HepG2 (cell line): ENCODE data around the gene BCLAF1. TPM values are rescaled to one million over a fixed set of nuclear protein-coding genes. Genes with fewer than 3 reads are reported as not detected.

ENCODE experiments used
- ELF4 ChIP-seq: sonication (generic); formaldehyde crosslinking; IDR thresholded peaks from 2 replicates; pipeline ENCODE4 v1.5.0; 2020; ENCODE audit warnings: missing genetic modification reagents, mild to moderate bottlenecking, moderate library complexity, borderline replicate concordance
- FOXO4 ChIP-seq: sonication (generic); formaldehyde crosslinking; conservative IDR thresholded peaks from 2 replicates; pipeline ENCODE4 v1.8.1; 2023; ENCODE audit warnings: missing genetic modification reagents
- GATAD1 ChIP-seq: IDR thresholded peaks from 2 replicates; pipeline ENCODE4 v1.6.1; 2016; ENCODE audit warnings: missing genetic modification reagents, missing compliant biosample characterization
- ISL2 ChIP-seq: sonication (generic); formaldehyde crosslinking; IDR thresholded peaks from 2 replicates; pipeline ENCODE4 v1.5.0; 2020; ENCODE audit warnings: missing genetic modification reagents
- MTF1 ChIP-seq: sonication (generic); formaldehyde crosslinking; IDR thresholded peaks from 2 replicates; pipeline ENCODE4 v1.5.0; 2020; ENCODE audit warnings: missing genetic modification reagents
- MZF1 ChIP-seq: sonication (generic); formaldehyde crosslinking; IDR thresholded peaks from 2 replicates; pipeline ENCODE4 v1.8.1; 2023; ENCODE audit warnings: mild to moderate bottlenecking, missing genetic modification reagents, borderline replicate concordance
- NRL ChIP-seq: sonication (generic); formaldehyde crosslinking; IDR thresholded peaks from 2 replicates; pipeline ENCODE4 v1.5.0; 2020; ENCODE audit warnings: missing genetic modification reagents, mild to moderate bottlenecking, moderate library complexity, borderline replicate concordance
- SP1 ChIP-seq, 2 experiments: fragments of 450-650 bp in 1 of 2; sonication (generic) in 1 of 2; formaldehyde crosslinking in 1 of 2; IDR thresholded peaks; 2 replicates each; pipeline versions ENCODE4 v1.4.0 to v1.6.1; 2016 to 2020; ENCODE audit warnings: missing genetic modification reagents in 1 of 2
- STAG1 ChIP-seq: sonication (generic); formaldehyde crosslinking; IDR thresholded peaks from 2 replicates; pipeline ENCODE4 v1.4.0; 2020; ENCODE audit warnings: missing genetic modification reagents
- TP53 ChIP-seq: sonication (generic); formaldehyde crosslinking; conservative IDR thresholded peaks from 2 replicates; pipeline ENCODE4 v1.4.0; 2020; ENCODE audit warnings: missing genetic modification reagents
- ZBTB49 ChIP-seq: sonication (generic); formaldehyde crosslinking; IDR thresholded peaks from 2 replicates; pipeline ENCODE4 v1.4.0; 2020; ENCODE audit warnings: missing genetic modification reagents, borderline replicate concordance
- ZNF121 ChIP-seq: sonication (generic); formaldehyde crosslinking; IDR thresholded peaks from 2 replicates; pipeline ENCODE4 v1.5.0; 2020; ENCODE audit warnings: mild to moderate bottlenecking, missing genetic modification reagents
- ZNF331 ChIP-seq: sonication (generic); formaldehyde crosslinking; IDR thresholded peaks from 2 replicates; pipeline ENCODE4 v1.4.0; 2020; ENCODE audit warnings: missing genetic modification reagents
- ZNF468 ChIP-seq: sonication (generic); formaldehyde crosslinking; IDR thresholded peaks from 2 replicates; pipeline ENCODE4 v1.8.0; 2022; ENCODE audit warnings: mild to moderate bottlenecking, moderate library complexity, missing genetic modification reagents
- ZNF549 ChIP-seq: sonication (generic); formaldehyde crosslinking; IDR thresholded peaks from 2 replicates; pipeline ENCODE4 v1.5.0; 2020; ENCODE audit warnings: missing genetic modification reagents
- ZNF558 ChIP-seq: sonication (generic); formaldehyde crosslinking; IDR thresholded peaks from 2 replicates; pipeline ENCODE4 v1.9.0; 2022; ENCODE audit warnings: mild to moderate bottlenecking, missing genetic modification reagents, borderline replicate concordance
- ZNF564 ChIP-seq: sonication (generic); formaldehyde crosslinking; IDR thresholded peaks from 2 replicates; pipeline ENCODE4 v1.8.1; 2023; ENCODE audit warnings: mild to moderate bottlenecking, missing genetic modification reagents
- ZNF660 ChIP-seq: sonication (generic); formaldehyde crosslinking; IDR thresholded peaks from 2 replicates; pipeline ENCODE4 v1.5.1; 2020; ENCODE audit warnings: mild to moderate bottlenecking, low read depth, missing genetic modification reagents, borderline replicate concordance
- ZNF75D ChIP-seq: sonication (generic); formaldehyde crosslinking; IDR thresholded peaks from 2 replicates; pipeline ENCODE4 v1.8.1; 2023; ENCODE audit warnings: missing genetic modification reagents, mild to moderate bottlenecking, borderline replicate concordance
- polyA plus RNA-seq, 8 experiments: library from polyadenylated mRNA; depleted of rRNA in 3 of 8; stranded (reverse) in 7 of 8; unstranded in 1 of 8; fragments of >200 nt; fragmentation: Illumina TruSeq in 4 of 8; extraction: Trizol in 4 of 8; gene quantifications; 2 replicates each; pipeline versions ENCODE4 v1.2.1 to v1.2.3, GENCODE V29; 2011 to 2016; ENCODE audit warnings: low read depth in 4 of 8, missing spikeins in 1 of 8, mixed read lengths in 1 of 8; ENCODE audit not compliant: insufficient read depth in 1 of 8
- total RNA-seq, 5 experiments: library from RNA; depleted of rRNA; stranded (reverse); fragments of >200 nt; fragmentation: Illumina TruSeq; extraction: Trizol; gene quantifications; 2 replicates each; pipeline ENCODE4 v1.2.3, GENCODE V29; 2016; ENCODE audit warnings: low read depth in 1 of 5
- TF ChIP-seq, protein P1 (sequence below): sonication (generic); formaldehyde crosslinking; conservative IDR thresholded peaks from 2 replicates; pipeline ENCODE4 v1.5.0; 2020; ENCODE audit warnings: missing genetic modification reagents
- TF ChIP-seq, protein P2 (sequence below): IDR thresholded peaks from 2 replicates; pipeline ENCODE4 v1.6.1; 2016; ENCODE audit warnings: low read depth

The BCLAF1 gene
- total and polyA plus RNA-seq, 2 of the 13 experiments (the other 11 are each of a cell fraction or from before 2014, with no cell fraction given): 55.3 to 292 TPM

DNA sequence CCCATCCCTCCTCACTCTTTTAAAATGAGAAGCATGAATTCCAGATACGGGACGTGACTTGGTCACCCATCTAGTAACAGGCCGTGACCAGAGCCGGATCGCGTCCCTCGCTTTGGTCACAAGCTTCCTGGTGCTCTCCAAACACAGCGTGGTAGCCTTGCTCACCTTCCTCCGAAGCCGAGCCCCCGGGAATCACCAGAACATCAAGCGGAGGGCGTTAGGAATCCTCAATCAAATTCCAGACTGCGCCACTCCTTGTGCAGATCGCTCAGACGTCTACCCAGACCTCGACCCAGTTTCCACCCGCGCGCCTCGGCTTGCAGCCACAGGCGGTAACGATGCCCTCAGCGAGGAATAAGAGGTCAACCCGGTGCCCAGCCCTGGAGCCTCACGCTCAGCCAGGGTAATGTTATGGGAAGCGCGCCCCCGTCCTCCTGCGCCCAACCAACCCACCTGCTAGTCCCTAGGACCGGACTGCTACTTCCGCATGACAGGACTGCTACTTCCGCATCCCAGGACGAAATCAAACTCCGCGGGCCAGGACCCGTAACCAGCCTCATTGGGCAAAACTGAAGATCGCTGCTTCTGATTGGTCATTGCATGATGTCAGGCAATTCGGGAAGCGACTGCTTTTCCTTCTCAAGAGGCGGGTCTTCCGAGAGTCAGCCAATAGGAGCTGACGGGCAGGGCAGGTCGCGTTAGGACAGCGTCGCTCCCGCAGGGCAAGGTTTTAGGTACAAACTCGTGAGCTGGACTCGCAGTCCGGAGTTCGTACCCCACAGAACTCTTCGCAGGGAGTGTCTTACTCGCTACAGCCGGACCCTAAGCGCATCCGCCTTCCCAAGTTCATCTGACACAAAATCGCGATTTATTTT, 39.6 kb downstream of the BCLAF1 start, which contains the start of gene MTFR2 (continued):
- TF ChIP-seq FOXO4 (CRISPR knock-in tag): no peak
- no peak for TF ChIP-seq MZF1 (CRISPR knock-in tag)
- peak; percentile 40; the same call in 1 of the 2 replicates for TF ChIP-seq ZNF558 (CRISPR knock-in tag)
- no peak for TF ChIP-seq ZNF660 (CRISPR knock-in tag)
- 0 out of 2 replicates have a peak, but pooled peaks have one; percentile 73 for TF ChIP-seq ZNF468
- TF ChIP-seq MTF1 (CRISPR knock-in tag): no peak
- TF ChIP-seq, protein P1, sequence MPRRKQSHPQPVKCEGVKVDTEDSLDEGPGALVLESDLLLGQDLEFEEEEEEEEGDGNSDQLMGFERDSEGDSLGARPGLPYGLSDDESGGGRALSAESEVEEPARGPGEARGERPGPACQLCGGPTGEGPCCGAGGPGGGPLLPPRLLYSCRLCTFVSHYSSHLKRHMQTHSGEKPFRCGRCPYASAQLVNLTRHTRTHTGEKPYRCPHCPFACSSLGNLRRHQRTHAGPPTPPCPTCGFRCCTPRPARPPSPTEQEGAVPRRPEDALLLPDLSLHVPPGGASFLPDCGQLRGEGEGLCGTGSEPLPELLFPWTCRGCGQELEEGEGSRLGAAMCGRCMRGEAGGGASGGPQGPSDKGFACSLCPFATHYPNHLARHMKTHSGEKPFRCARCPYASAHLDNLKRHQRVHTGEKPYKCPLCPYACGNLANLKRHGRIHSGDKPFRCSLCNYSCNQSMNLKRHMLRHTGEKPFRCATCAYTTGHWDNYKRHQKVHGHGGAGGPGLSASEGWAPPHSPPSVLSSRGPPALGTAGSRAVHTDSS (CRISPR knock-in tag): no peak
- TF ChIP-seq TP53 (CRISPR knock-in tag): no peak
- TF ChIP-seq ZNF75D: no peak
- TF ChIP-seq GATAD1: peak; percentile 89
- TF ChIP-seq, protein P2, sequence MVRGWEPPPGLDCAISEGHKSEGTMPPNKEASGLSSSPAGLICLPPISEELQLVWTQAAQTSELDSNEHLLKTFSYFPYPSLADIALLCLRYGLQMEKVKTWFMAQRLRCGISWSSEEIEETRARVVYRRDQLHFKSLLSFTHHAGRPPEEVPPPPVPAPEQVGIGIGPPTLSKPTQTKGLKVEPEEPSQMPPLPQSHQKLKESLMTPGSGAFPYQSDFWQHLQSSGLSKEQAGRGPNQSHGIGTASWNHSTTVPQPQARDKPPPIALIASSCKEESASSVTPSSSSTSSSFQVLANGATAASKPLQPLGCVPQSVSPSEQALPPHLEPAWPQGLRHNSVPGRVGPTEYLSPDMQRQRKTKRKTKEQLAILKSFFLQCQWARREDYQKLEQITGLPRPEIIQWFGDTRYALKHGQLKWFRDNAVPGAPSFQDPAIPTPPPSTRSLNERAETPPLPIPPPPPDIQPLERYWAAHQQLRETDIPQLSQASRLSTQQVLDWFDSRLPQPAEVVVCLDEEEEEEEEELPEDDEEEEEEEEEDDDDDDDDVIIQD (CRISPR knock-in tag): peak; percentile 100
- no peak for TF ChIP-seq STAG1 (CRISPR knock-in tag)
- peak; percentile 100 for TF ChIP-seq ELF4 (CRISPR knock-in tag)
- TF ChIP-seq ZNF549: no peak
- TF ChIP-seq ZBTB49 (CRISPR knock-in tag): no peak
- TF ChIP-seq NRL (CRISPR knock-in tag): peak; percentile 66; the same call in 1 of the 2 replicates
- TF ChIP-seq ZNF121 (CRISPR knock-in tag): peak; percentile 100
- TF ChIP-seq ZNF331 (CRISPR knock-in tag): peak; percentile 81; the same call in 1 of the 2 replicates
- TF ChIP-seq SP1 (IDR thresholded peaks at IDR 0.05): no peak
- TF ChIP-seq SP1 (CRISPR knock-in tag; IDR thresholded peaks at IDR 0.05): peak; percentile 75
- peak; percentile 48; the same call in 1 of the 2 replicates for TF ChIP-seq ZNF564
- TF ChIP-seq ISL2 (CRISPR knock-in tag): no peak; the same call in 1 of the 2 replicates
